Fibroblast of upper back skin (primary cell): ENCODE data around the gene DEFB114.
"Not testable (repeated sequence)": the region's sequence is repeated elsewhere in the genome, so short reads cannot be mapped to it uniquely, and the experiment has no call there.

Experiments
- DNase-seq: peaks from one replicate; pipeline ENCODE4 v3.0.0-alpha.2; 2013

The DEFB114 gene, protein sequence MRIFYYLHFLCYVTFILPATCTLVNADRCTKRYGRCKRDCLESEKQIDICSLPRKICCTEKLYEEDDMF

DNA sequence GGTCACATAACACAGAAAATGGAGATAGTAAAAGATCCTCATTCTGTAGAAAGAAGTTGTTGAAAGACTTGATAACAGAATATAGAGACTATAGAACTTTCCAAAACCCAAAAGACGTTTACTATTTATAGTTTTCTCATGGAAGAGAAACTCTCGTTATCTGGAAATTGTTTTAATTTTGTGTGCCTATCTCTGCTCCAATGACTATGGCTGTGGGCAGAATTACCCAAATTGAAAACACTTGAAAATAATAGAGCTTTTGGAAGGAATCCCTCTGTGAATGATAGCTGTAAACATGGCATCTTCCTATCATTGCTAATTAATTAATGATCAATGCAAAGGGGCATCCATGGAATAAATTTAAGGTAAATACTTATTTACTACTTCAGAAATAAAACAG, at the start of gene DEFB114:
Gene DEFB114 (minus strand): TSS at position 101 of the 400 bp plus-strand sequence. CDS start 59 bp downstream, at position 42.
- no peak for DNase-seq

DNA sequence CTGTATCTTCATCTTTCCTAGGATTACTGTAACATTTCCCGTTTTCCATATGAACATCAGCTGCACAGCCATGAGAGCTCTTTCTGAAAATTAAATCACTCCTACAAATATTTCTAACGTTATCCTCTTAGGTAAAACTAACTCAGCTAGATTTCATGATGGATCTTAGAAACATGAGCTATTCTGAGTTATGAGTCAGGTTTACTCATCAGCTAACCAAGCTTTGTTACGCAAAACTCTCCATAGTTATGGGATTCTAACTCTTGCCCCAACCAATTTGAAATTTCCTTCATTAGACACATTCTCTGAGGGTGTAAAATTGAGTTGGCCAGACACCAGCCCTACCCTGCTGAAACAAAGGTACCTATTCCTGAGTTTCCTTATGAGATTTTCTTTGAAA, 43.9 kb upstream of the DEFB114 start:
- DNase-seq = peak; percentile 19

DNA sequence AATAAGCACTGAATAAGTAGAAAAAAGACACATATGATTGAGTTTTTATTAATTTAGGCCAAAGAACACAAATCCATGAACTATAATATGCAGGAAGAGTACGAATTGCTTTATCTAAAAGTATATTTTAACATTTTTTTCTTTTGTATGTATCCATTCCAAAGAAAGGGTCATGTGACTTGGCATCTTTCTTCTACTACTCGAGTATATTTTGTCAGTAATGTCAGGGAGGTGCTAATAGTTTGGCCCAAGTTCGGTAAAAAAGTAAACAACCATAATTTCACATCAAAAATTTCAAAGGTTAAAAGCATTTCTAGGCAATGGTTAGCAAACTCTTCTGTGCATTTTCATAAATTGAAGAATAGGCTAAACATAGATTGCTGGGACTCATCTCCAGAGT, 39.2 kb upstream of the DEFB114 start:
- DNase-seq = no peak

DNA sequence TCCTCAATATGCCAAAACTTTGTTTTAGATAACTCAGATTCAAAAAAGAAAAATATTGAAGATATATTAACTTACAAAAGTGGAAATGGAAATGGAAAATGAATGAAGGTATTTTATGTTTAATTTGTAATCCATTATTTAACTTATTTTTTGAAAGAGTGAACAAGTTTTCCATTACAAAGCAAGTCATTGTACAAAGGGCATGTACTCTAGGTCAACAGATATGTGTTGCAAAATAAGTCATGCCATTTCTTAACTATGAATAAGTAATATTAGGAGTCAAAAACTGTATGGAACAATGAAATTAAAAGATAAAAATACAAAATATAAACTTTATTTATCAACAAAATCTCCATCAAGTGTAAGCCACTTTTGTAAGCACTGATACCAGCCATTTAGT, 31.3 kb upstream of the DEFB114 start:
- no peak for DNase-seq

DNA sequence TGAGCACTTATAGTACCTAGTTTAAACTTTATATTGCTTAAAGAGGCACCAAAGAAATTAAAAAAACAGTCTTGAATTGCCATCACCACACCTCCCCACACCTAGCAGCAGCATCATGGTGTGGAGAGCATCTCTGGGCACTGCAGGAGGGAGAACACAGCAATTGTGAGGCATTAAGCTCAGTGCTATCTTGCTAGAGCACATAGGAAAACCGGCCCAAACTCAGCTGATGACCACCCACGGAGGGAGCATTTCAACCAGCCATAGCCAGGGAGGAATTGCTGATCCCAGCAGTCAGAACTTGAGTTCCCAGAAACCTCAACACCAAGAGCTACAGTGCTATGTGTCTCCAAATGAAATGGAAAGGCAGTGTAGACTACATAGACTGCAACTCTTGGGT, 24.9 kb upstream of the DEFB114 start:
- DNase-seq = no peak

DNA sequence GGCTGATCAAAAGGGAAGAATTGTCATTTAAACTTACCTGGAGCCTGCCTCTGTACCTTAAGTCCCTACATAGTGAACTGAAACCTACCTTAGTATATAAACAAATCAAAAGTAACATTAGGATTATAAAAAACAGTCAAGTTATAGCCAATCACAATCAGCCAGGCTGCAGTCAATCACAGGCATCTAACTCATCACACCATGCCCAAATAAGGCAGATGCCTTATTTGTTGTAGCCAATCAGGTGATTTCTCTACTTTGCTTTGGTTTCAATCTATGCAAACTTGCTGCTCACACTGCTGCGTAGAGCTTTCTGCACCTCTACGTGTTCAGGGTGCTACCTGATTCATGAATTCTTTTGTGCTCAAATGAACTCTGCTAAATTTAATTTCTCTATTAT, 23.8 kb upstream of the DEFB114 start:
- DNase-seq = no peak

DNA sequence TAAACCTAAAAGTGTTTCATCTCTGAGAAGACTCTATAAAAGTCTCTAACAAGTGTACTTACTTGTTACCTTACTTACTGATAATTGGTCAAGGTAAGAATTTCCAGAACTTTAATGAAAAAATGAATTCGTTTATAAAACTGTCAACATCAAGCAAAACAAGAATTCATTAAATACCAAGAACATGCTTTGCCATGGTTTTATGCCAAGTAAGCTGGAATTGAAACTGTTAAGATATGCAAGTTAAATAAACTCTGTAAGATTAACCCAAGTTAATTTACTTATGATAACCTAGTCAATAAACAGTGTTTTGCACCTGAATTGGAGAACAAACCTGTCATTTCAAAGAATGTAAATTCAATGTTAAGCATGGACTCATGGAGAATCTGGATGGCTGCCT, 22.6 kb upstream of the DEFB114 start:
- no peak for DNase-seq

DNA sequence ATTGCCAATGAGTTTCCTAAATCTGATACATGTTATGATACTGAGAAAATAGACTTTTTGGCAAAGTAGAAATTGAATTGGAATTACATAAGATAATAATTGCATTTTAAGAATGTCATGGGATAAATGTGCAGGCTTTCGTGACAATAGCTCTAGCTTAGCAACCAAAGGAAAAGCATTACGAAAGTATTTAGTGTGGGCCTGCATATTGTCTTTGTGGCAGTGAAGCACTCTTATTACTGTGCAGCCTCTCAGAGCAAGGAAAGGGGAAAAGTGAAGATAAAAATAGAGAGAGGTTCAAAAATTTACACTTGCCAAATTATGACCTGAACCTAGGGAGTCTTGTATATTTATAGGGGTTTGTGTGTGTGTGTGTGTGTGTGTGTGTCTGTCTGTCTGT, 18.1 kb upstream of the DEFB114 start:
- DNase-seq = no peak

DNA sequence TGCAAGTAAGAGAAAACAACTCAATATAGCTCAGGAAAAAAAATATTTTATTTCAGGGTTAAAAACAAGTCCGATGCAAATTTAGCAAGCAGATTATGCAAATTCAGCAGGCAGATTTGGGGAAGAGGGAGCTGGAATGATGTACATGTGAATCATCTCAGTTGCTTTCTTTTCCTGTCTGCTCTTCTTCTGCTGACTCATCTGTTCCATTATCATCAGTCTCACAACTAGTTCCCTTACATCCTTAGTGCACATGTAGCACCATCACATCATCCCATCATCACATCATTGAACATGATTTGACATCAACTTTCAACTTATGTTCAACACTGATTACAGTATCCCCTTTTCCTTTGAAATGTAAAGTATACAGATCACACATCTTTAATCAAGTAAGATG, 16.9 kb upstream of the DEFB114 start:
- DNase-seq = peak; percentile 8

DNA sequence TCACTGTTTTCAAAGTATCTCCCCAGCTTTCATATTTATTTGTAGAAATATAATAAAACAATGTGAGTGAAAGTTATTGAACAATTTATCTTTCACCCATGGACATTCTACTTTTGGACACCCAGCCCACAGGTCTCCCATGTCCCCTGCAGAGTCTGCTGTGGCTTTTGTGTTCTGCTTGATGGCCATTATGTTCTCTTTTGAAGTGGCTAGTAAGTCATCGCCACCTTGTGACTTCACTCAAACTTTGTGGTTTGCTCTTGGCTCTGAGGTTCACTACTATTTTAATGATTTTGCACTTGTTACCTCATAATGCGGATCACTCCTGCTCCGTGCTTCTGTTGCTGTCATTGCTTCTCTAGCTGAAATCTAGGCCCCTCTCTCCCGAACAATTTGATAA, 15.6 kb upstream of the DEFB114 start:
- no peak for DNase-seq

DNA sequence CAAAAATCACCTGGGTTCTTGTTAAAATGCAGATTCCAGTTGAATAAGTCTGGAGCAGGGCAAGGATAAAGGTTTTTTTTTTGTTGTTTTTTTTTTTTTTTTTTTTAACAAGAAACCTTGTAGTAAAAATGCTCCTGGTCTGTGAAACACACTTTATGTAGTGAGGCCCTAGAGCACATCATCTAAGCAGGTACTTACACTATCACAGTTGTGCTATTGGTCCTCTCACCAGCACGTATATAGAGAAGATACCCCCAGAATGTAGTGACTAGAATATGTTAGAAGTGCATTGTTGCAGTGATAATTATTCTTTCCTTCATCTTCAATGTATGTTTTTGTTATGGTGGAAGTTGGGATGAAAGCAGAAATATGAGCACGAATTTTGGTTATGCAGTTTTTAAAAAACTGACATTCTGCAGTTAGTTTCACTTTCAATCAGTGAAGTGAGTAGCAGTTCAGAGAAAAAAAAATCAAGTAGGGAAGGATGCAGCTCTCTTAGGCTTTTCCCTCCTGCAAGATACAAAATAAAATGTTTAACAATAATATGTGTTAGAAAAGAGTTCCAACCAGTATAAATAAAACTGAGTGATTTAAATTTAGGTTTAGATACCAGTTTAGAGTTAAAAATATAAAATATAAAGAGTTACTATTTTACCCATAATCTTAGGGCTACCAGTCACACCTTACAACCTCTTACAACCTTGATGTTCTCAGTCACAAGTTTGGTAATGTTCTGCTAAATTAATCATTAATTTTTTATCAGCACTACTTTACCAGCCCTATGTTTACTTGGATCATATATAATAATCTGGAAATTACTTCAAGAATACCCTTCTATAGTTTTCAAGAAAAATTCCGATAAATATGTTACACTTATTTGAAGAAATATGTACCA, 14.6 kb upstream of the DEFB114 start:
- no peak for DNase-seq

DNA sequence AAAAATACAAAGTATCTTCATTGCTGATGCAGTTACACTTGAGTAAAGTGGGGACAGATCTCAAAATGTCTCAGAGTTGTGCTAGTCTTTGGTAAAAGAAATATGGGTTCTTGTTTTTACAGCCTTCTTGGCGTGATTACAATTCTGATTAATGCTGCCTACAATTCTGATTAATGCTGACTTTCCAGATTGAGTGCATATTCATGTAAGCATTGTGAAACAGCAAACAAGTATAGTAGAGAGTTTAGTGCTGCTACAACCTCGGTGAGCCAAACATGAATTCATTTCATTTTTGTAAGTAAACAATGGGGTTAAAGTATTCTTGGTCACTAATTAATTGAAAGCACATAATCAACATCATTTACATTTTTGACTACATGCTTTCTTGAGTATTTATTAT, 5.6 kb upstream of the DEFB114 start, which contains the start of gene DEFB113:
Gene DEFB113 (minus strand): TSS at position 21 of the 400 bp plus-strand sequence. CDS start 0 bp downstream, at position 21.
- DNase-seq = no peak

DNA sequence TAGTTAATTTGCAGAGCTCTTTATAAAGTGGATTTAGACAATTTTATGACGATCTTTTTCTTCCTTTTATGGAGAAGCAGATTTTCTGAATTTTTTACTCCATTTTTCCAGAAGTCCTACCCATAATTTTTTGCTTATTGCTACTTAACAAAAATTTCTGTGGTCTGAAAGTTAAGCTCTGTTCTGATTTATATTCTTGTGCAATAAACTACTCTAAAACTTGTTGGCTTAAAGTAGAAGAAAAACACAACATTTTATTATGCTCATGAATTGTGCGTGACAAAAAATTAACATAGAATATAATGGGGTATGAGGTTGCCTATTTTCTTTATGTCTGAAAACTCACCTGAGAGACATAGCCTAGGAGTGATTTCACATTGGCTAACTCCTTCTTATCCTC, 2.9 kb upstream of the DEFB114 start:
- DNase-seq = no peak

DNA sequence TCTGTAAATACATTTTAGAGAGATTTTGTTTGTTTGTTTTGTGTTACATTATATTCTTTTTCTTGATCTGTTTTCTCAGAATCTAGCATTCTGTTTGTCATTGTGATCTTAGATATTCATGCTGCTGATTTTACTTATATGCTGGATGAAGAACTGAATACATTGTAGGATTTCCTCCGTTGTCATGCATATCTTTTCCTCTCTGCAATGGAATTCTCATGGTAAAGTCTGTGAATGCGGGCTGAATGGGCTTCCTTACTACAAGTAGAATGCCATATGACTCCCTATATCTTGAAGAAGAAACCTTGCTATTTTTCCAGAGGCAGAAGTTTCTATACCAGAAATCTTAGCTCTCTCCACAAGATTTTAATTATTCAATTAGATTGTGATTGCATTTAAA, 2.4 kb upstream of the DEFB114 start:
- no peak for DNase-seq

DNA sequence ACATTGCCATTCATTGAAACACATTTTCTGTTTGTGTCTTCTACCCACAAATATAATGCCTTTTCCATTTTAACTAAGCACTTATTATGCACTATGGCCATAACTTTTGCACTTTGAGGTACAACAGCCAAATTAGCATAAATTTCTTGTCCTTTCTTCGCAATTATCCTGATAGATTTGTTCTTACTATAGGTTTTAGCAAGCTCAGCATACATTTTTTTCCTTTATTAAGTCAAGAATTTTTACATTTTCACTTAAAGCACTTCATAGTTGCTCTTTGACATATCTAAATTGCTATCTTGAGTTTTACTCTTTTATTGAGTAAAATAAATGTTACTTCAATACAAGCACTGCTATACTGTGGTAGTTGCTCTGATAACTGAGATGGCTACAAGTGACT, 5.8 kb downstream of the DEFB114 start:
- DNase-seq = no peak

DNA sequence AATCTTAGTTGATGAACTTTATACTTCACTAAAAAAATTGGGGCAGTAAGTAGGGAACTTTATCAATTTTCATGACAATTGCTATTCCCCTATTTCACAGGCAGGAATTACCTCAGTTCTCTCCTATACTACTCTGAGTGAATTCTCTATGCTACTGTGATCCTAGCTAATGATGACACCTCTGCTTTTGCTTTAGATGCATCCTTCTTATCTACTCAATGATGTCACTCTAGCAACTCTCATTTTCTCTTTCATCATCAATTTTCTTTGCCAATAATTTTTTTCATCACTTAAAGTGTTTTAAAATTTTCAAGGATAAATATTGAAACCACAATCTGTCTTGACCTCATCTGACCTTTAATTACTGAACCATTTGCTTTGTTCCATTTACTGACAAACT, 8.1 kb downstream of the DEFB114 start:
- no peak for DNase-seq

DNA sequence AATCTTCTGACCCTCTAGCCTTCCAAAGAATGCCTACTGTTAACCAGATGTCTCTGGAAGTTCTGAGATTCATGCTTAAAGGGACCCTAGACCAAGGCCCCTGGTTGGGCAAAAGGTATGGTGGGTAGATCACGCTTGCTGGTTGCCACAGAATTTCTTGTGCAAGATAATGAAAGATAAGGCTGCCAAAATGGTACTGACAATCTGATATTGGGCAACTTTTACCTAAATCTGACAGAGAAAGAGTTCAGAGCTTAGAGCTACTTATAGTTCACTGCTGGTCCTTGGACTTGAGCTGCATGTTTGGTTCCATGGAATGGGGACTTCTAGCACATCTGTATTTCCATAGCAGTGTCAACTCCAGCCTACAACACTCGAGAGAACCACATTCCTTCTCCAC, 12.0 kb downstream of the DEFB114 start:
- DNase-seq = no peak

DNA sequence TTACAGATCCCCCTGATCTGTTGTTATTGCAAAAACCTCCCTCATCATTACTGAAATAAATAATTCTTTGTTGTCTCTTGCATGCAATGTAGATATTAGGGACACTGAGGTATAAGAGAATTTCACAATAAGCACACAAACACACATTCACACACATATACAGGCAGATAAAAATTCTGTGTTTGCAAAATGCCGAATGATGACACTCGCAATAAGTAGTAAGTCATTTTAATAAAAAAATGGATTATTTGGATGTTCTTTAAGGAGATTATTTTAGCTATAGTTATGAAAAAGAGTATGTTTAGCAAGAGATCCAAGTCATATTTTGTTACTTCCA, 13.6 kb downstream of the DEFB114 start:
- DNase-seq = no peak

DNA sequence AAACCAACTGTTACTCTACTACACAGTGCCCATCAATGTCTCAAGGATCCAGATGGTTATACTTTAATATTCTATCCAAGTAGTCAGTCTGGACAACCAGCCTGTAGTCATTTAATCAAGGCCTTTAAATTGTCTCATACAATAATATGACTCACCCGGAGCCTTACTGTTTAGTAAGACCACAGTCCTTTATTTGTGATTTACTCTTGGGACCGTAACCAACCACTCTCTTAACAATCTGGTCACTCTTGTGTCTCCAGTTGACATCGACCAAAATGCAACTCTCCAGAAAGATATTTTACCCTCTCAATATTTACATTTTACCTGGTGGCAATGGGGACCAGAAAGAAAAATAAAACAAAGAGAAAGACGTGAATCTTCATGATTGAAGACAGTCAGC, 14.9 kb downstream of the DEFB114 start:
- DNase-seq = no peak

DNA sequence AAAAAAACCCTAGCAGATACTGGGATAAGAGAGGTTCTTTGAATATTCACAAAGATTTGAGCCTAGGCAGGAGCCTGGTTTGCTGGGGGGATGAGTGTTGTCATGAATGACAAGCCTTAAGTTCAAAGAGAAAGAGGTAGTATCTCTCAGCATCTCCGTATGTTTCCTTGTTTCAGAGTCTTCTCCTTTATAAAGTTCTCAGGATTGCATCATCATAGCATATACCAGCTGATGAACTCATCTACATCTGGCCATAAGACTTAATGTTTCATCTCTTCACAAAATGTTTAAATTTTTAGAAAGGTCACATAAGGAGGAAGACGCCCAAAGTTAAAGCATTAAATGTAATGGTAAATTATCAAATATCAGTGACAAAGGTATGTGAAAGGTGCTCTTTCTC, 17.1 kb downstream of the DEFB114 start:
- DNase-seq = no peak

DNA sequence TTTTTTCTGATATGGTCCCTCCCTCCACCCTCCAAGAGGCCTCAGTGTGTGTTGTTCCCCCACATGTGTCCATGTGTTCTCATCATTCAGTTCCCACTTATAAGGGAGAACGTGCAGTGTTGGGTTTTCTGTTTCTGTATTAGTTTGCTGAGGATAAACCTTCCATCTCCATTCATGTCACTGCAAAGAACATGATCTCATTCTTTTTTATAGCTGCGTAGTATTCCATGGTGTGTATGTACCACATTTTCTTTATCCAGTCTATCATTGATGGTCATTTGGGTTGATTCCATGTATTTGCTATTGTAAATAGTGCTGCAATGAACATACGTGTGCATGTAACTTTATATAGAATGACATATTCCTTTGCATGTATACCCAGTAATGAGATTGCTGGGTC, 19.9 kb downstream of the DEFB114 start:
- DNase-seq = not testable (repeated sequence)

DNA sequence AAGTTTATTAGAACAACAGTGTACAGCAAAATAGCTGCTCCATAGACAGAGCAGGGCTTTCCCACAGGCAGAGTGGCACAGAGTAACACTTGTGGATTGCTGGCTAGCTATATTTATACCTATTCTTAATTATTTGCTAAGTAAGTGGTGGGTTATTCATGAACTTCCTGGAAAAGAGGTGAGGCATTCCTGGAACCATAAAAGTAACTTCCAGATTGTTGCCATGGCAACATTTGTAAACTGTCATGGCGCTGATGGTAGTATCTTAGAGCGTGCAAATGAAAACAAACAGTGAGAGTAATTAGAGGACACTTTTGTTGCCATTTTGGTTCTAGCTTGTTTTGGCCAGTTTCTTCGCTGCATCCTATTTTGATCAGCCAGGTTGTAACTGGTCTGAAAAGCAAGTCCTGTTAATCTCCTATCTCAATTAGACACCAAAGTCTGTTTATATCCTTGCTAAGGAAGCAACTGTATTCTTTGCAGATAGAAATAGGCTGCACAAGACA, 23.9 kb downstream of the DEFB114 start:
- no peak for DNase-seq

DNA sequence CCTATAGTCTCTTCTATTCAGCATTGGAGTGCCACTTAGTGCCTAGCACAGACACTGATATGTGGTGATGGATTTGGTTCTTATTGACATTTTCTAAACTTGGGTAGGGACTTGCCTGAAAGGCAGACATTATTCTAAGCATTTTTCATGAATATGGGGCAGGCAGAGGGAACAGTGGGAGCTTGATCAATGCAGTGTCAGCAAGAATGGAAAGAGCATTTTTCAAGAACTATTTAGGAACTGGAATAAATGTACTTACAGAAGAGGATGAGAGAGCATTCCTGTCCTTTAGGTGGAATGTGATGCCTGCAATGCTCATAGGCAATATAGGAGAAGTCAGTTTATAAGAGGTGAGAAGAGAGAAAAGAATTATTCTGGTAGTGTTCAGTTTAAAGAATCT, 26.2 kb downstream of the DEFB114 start:
- no peak for DNase-seq

DNA sequence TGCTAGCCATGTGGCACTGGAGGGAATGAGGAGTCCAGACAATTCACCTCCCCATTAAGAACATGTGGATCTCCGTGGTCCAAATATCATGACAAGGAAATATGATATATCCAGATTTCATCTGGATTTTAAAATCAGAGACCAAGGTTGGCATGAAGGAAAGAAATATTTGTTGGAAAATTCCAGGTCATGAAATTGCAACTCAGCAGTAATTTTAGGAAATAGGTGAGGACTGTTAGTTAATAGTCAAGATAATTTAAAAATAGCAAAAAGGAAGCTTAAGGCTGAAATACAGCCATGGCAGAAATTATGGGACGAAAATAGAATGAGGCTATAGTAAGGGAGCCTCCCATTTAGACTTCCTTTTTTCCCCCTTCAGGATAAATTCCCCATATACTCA, 26.9 kb downstream of the DEFB114 start:
- DNase-seq = no peak

DNA sequence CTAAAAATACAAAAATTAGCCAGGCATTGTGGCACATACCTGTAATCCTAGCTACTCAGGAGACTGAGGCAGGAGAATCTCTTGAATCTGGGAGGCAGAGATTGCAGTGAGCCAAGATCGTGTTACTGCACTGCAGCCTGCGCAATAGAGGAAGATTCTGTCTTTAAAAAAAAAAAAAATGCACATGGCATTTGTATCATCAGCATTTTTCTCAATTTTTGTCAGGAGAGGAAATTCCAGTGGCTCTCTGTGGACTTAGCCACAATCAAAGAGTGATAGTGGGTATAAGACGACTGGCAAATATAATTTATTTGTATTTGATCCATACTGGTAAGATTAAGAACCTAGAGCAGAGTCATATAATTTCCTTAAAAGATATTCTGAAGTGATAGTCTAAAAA, 28.6 kb downstream of the DEFB114 start:
- DNase-seq = no peak
